Caco-2 (cell line): ENCODE results near the gene TSPAN17. TPM values are rescaled to one million over a fixed set of nuclear protein-coding genes. Genes with fewer than 3 reads are reported as not detected.
A peak's percentile ranks its signal among the peaks of the same experiment; 100 is the strongest.

Experiments
- BruUV-seq: library from RNA; stranded (reverse); fragments of 400-500 nt; replicated peaks from 2 replicates; lab custom pipeline; 2021; lab: Mats Ljungman, UMichigan
- CTCF ChIA-PET: fragments of 300-600 bp; sonication (Branson Sonifier 250); formaldehyde crosslinking; loops from one replicate; lab custom pipeline; 2022; ENCODE audit warnings: antibody characterized with exemption; lab: Charles Lee
- POLR2A ChIA-PET: fragments of 300-600 bp; sonication (Branson Sonifier 250); formaldehyde crosslinking; loops from one replicate; lab custom pipeline; 2022; ENCODE audit warnings: antibody characterized with exemption; lab: Charles Lee
- DNase-seq, 2 experiments: peaks; one replicate each; pipeline versions ENCODE4 v3.0.0 to v3.0.0-alpha.2; 2020 to 2022
- H3K27me3 ChIP-seq: replicated peaks from 2 replicates; pipeline ENCODE4 v1.6.0; 2011; ENCODE audit warnings: low read length; ENCODE audit not compliant: control insufficient read depth, insufficient read depth
- H3K36me3 ChIP-seq: 2 replicates; pipeline ENCODE4 v1.5.1; 2011; ENCODE audit warnings: low read length; ENCODE audit not compliant: control insufficient read depth, insufficient read depth
- H3K4me1 ChIP-seq: fragments of 250-450 bp; sonication (Bioruptor Pico); 2 replicates; pipeline ENCODE4 v1.5.1; 2020; ENCODE audit warnings: mild to moderate bottlenecking
- H3K4me3 ChIP-seq: 2 replicates; pipeline ENCODE4 v1.5.1; 2011; ENCODE audit warnings: low read depth, mild to moderate bottlenecking, control low read depth, low read length
- H3K9me3 ChIP-seq: fragments of 250-450 bp; sonication (Bioruptor Pico); 2 replicates; pipeline ENCODE4 v1.5.1; 2020; ENCODE audit warnings: mild to moderate bottlenecking, moderate library complexity
- H3K27ac Mint-ChIP-seq: one replicate; pipeline ENCODE4 v1.8.0; 2022; ENCODE audit warnings: mixed read lengths; ENCODE audit not compliant: unreplicated experiment
- H3K27me3 Mint-ChIP-seq: one replicate; pipeline ENCODE4 v1.8.0; 2022; ENCODE audit warnings: mixed read lengths; ENCODE audit not compliant: insufficient read depth, unreplicated experiment
- H3K36me3 Mint-ChIP-seq: one replicate; pipeline ENCODE4 v1.8.0; 2022; ENCODE audit warnings: mild to moderate bottlenecking, mixed read lengths; ENCODE audit not compliant: insufficient read depth, unreplicated experiment
- H3K4me1 Mint-ChIP-seq: one replicate; pipeline ENCODE4 v1.8.0; 2022; ENCODE audit warnings: low read depth, mixed read lengths; ENCODE audit not compliant: unreplicated experiment
- H3K4me3 Mint-ChIP-seq: one replicate; pipeline ENCODE4 v1.8.0; 2022; ENCODE audit warnings: mild to moderate bottlenecking, moderate library complexity, mixed read lengths; ENCODE audit not compliant: unreplicated experiment
- H3K9me3 Mint-ChIP-seq: one replicate; pipeline ENCODE4 v1.8.0; 2022; ENCODE audit warnings: mixed read lengths; ENCODE audit not compliant: unreplicated experiment
- CTCF ChIP-seq, 2 experiments: fragments of 200-600 bp in 1 of 2; IDR thresholded peaks; 1 replicate in 1 of 2; 2 replicates in 1 of 2; pipeline versions ENCODE4 v1.5.1 to v1.8.0; 2011 to 2022; ENCODE audit warnings: antibody characterized with exemption in 1 of 2, control low read depth in 1 of 2, inconsistent platforms in 1 of 2, low read depth in 1 of 2, low read length in 1 of 2, mild to moderate bottlenecking in 1 of 2, moderate library complexity in 1 of 2; ENCODE audit not compliant: insufficient read depth in 1 of 2, severe bottlenecking in 1 of 2, unreplicated experiment in 1 of 2
- intact Hi-C: fragments of 100-400 bp; cut with micrococcal nuclease; formaldehyde crosslinking; loops from one replicate; pipeline ENCODE4 v1.10.0; 2022; ENCODE audit not compliant: unreplicated experiment
- total RNA-seq: library from RNA; stranded (reverse); gene quantifications from 2 replicates; pipeline ENCODE4 v1.2.3, GENCODE V29; 2022

The TSPAN17 gene
- total RNA-seq, 1 experiment from 2014 or later = 20.5 TPM

- H3K9me3 ChIP-seq = no peaks in the 10 kb centered on the region
- no peaks in the 10 kb centered on the region for H3K4me1 Mint-ChIP-seq
- POLR2A ChIA-PET = no interaction called here
- H3K27me3 Mint-ChIP-seq = no peaks in the 10 kb centered on the region
- intact Hi-C loops = no loop called here
- H3K4me3 ChIP-seq = no peak overlapping the region
- no peak for DNase-seq
- H3K9me3 Mint-ChIP-seq = no peaks in the 10 kb centered on the region
- BruUV-seq = no TSS peak
- no peak overlapping the region for H3K27ac Mint-ChIP-seq
- H3K27me3 ChIP-seq = no peaks in the 10 kb centered on the region
- H3K36me3 Mint-ChIP-seq = no peaks in the 10 kb centered on the region
- no peaks in the 10 kb centered on the region for H3K4me1 ChIP-seq
- no peak for TF ChIP-seq CTCF (IDR thresholded peaks at IDR 0.05; ENCODE audit: insufficient read depth in 1 of 2, low read depth in 1 of 2, low read length in 1 of 2, severe bottlenecking in 1 of 2, unreplicated experiment in 1 of 2)
- CTCF ChIA-PET = interaction anchor here (0.6 to 0.8 kb wide), 2 partner anchors 8 to 1073 kb away, joined by 3 to 9 read pairs; partner anchors contain the start of gene TSPAN17
- no peak overlapping the region for H3K4me3 Mint-ChIP-seq
- no peaks in the 10 kb centered on the region; the same call in 1 of the 2 replicates for H3K36me3 ChIP-seq
Observed at GRCh38 chr5:176654856-176655255, 7.6 kb downstream of the TSPAN17 start.

DNA sequence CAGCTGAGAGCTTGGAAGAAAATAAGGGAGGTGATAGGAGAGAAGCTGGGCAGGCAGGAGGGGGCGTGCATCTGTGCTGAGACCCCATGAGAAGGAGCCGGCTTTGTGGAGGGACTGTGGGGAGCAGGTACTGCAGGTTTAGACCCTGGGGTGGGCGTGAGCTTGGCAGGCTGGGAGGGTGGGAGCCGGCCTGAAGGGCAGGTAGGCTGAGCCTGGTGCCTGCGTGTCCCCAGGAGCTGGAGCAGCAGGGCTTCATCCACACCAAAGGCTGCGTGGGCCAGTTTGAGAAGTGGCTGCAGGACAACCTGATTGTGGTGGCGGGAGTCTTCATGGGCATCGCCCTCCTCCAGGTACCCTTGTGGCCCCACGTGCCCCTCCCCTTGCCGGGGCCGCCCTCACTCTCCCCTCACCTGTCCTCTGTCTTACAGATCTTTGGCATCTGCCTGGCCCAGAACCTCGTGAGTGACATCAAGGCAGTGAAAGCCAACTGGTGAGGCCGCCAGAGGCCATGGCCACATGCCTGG, 9.2 kb downstream of the TSPAN17 start:
- POLR2A ChIA-PET = interaction anchor here (0.6 kb wide), 1 partner anchor 9 kb away, joined by 3 read pairs; the partner anchor contains the start of gene TSPAN17
- Histone ChIP-seq H3K27me3 (no peaks in the 10 kb centered on the region), H3K4me3 (no peak overlapping the region), H3K4me1 (no peaks in the 10 kb centered on the region), H3K36me3 (no peaks in the 10 kb centered on the region; the same call in 1 of the 2 replicates), H3K9me3 (no peaks in the 10 kb centered on the region)
- Mint-ChIP-seq H3K4me1 (no peaks in the 10 kb centered on the region), H3K9me3 (no peaks in the 10 kb centered on the region), H3K36me3 (no peaks in the 10 kb centered on the region), H3K4me3 (no peak overlapping the region), H3K27me3 (no peaks in the 10 kb centered on the region), H3K27ac (no peak overlapping the region)
- TF ChIP-seq CTCF (IDR thresholded peaks at IDR 0.05; ENCODE audit: insufficient read depth in 1 of 2, low read depth in 1 of 2, low read length in 1 of 2, severe bottlenecking in 1 of 2, unreplicated experiment in 1 of 2) = no peak
- DNase-seq = no peak
- no TSS peak for BruUV-seq
- intact Hi-C loops = no loop called here
- CTCF ChIA-PET = interaction anchor here (0.8 to 1.6 kb wide), 2 partner anchors 13 to 21 kb away, joined by 3 to 7 read pairs; no protein-coding TSS in a partner anchor

DNA sequence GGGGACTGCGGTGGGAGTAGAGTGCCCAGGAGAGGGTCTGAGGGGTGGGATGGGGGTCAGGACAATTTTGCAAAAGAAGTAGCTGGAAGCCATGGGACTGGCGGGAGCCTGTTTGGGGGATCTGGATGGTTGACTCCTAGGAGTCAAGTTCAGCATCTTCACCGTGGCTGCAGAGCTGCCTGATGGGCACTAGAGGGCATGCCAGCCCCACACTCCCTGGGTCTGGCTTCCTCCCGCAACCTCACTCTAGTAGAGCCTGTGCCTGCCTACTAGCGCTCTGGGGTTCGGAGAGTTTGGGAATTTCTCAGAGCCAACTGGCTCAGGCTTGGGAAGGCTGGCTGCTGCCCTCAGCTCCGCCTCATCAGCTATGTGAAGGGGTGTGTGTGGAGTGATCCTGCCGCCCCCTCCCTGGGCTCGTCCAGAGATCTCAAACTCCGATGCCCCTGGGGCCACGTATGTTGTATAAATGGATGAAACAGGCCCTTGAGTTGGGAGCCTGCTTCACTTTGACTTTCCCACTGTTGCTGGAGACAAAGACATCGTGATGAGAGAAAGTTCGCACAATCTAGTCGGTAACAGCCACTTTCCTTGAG, 10.8 kb downstream of the TSPAN17 start:
- Histone ChIP-seq H3K36me3 (no peaks in the 10 kb centered on the region; the same call in 1 of the 2 replicates), H3K9me3 (no peaks in the 10 kb centered on the region), H3K27me3 (no peaks in the 10 kb centered on the region), H3K4me3 (no peak overlapping the region), H3K4me1 (no peaks in the 10 kb centered on the region)
- Mint-ChIP-seq H3K9me3 (no peaks in the 10 kb centered on the region), H3K27me3 (no peaks in the 10 kb centered on the region), H3K4me3 (no peak overlapping the region), H3K4me1 (no peaks in the 10 kb centered on the region), H3K27ac (no peak overlapping the region), H3K36me3 (no peaks in the 10 kb centered on the region)
- POLR2A ChIA-PET = no interaction called here
- CTCF ChIA-PET = interaction anchor here (1.0 to 1.6 kb wide), 4 partner anchors 11 to 79 kb away, joined by 3 to 7 read pairs (median 4); partner anchors contain the start of gene TSPAN17
- peak; percentile 85 to 96 for TF ChIP-seq CTCF (IDR thresholded peaks at IDR 0.05; ENCODE audit: insufficient read depth in 1 of 2, low read depth in 1 of 2, low read length in 1 of 2, severe bottlenecking in 1 of 2, unreplicated experiment in 1 of 2)
- TSS peak; percentile 48 for BruUV-seq
- DNase-seq = peak; percentile 59 to 61
- intact Hi-C loops = no loop called here
